RPMI8226 (cell line): ENCODE data around the gene AKNA.
"Not testable (repeated sequence)": the region's sequence is repeated elsewhere in the genome, so short reads cannot be mapped to it uniquely, and the experiment has no call there.

Experiments
- DNase-seq: peaks from one replicate; pipeline ENCODE4 v3.0.0-alpha.2; 2015

The AKNA gene

GRCh38 chr9:114335745-114336144 lies 52.0 kb downstream of the AKNA start:
- DNase-seq, result no peak

GRCh38 chr9:114334490-114334889 lies 53.3 kb downstream of the AKNA start:
- DNase-seq, result no peak

- DNase-seq, result not testable (repeated sequence)
Measured at GRCh38 chr9:114333718-114334117, 54.1 kb downstream of the AKNA start.

DNA sequence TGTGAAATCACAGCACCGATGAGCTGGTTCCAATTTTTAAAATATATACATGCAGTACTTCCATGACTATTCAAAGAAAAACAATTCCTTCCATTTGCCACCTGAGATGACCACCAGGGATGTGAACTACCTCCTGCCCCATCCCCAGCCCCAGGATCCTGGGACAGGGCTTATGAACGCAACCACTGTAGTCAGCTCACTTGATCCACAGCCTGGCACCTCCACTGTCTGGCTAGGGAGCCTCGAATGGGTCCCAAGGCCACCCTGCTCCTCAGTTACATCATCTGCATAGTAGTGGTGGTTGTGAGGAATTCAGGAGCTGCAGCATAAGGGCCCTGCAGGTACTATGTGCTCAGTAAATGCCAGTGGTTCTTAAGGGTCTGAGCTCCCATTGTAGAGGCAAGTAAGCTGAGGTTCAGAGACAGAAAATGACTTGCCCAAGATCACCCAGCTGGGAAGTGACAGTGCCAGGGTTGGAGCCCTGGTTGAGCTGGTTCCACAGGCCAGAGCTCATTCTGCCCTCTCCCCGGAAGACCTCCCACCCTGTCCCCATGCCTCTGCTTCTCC lies 55.2 kb downstream of the AKNA start:
- not testable (repeated sequence) for DNase-seq

GRCh38 chr9:114331229-114332195 lies 56.3 kb downstream of the AKNA start:
- not testable (repeated sequence) for DNase-seq

- DNase-seq, result no peak
Measured at GRCh38 chr9:114330636-114331035, 57.1 kb downstream of the AKNA start.

- DNase-seq, result not testable (repeated sequence)
Measured at GRCh38 chr9:114329625-114330022, 58.2 kb downstream of the AKNA start, which contains the start of gene ORM2. TSS of gene ORM2 (plus strand) at chr9:114329869. CDS start at chr9:114329905, 36 bp downstream.

DNA sequence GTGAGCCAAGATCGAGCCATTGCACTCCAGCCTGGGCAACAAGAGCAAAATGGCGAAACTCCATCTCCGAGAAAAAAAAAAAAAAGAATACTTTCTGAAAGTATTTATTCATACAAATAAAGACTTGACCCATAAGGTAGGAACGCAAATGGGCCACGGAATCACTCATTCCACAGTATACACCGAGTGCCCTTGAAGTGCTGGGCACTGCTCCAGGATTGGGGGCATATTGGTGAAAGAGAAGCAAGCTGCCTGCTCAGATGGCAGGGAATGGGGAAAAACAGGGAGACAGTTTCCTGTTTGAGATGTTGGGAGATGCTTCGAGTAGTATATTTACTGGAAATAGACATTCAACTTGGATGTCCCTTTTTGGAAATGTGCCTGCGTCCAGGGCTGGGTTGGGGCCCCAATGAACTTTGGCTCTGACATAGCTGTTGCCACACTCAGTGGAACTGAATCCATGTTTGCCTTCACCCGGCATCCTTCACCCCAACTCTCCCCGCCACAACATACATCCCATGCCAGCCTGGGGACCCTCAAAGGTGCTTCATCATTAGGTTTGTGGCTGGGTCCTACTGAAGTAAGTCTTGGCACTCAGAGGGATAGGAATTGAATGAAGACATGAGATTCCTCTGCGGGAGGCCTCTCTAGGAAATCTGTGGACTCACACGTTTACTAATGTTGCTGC lies 58.7 kb downstream of the AKNA start:
- not testable (repeated sequence) for DNase-seq

DNA sequence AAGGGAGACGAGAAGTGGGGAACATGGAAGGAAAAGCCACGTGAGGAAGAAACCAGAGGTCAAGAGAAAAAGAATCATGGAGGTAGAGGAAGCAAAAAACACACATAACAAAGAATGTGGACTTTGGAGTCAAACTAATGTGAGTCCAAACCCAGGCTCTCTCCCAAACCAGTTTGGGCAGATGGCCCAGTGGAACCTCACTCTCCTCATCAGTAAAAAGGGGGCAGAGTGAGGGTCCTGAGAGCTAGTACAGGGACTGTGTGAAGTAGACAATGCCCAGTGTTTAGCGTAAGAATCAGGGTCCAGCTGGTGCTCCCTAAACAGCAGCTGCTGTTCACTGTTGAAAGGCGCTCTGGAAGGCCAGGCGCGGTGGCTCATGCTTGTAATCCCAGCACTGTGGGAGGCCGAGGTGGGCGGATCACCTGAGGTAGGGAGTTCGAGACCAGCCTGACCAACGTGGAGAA lies 59.4 kb downstream of the AKNA start:
- DNase-seq, result not testable (repeated sequence)

DNA sequence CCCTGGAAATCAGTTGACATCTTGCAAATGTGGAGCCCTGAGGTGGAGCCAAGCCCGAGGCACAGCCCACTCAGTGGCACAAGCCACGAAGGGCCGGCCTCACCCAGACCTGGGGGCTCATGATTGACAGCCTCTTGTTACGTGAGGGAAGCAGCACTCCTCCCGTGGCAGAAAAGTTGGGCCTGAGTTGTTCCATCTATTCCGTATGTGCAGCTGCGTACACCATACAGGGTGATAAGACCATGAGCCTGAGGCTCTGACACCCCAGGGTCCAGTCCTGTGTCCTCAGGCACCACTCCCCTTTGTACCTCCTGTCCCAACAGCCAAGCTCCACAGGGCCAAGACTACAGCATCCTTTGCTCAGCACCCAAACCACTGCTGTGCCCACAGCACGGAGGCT lies 60.0 kb downstream of the AKNA start:
- DNase-seq, result no peak

DNA sequence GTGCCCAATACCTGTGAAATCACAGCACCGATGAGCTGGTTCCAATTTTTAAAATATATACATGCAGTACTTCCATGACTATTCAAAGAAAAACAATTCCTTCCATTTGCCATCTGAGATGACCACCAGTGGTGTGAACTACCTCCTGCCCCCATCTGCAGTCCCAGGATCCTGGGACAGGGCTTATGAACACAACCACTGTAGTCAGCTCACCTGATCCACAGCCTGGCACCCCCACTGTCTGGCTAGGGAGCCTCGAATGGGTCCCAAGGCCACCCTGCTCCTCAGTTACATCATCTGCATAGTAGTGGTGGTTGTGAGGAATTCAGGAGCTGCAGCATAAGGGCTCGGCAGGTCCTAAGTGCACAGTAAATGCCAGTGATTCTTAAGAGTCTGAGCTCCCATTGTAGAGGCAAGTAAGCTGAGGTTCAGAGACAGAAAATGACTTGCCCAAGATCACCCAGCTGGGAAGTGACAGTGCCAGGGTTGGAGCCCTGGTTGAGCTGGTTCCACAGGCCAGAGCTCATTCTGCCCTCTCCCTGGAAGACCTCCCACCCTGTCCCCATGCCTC lies 62.0 kb downstream of the AKNA start:
- not testable (repeated sequence) for DNase-seq

DNA sequence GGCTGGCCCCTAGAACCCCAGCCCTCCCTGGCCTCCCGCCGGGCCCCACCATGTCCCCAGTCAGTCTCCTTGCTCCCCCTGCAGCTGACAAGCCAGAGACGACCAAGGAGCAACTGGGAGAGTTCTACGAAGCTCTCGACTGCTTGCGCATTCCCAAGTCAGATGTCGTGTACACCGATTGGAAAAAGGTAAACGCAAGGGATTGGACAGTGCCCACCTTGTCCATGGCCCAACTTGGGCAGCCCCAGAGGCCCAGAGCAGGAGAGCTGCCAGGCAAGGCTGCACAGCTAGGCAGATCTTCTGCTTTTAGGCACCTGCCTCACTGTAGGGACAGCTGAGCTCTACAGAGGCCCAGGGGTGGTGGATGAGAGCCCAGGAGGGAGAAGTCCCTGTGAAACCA lies 62.8 kb downstream of the AKNA start:
- not testable (repeated sequence) for DNase-seq

- DNase-seq, result no peak
Measured at GRCh38 chr9:114324492-114324891, 63.3 kb downstream of the AKNA start.

DNA sequence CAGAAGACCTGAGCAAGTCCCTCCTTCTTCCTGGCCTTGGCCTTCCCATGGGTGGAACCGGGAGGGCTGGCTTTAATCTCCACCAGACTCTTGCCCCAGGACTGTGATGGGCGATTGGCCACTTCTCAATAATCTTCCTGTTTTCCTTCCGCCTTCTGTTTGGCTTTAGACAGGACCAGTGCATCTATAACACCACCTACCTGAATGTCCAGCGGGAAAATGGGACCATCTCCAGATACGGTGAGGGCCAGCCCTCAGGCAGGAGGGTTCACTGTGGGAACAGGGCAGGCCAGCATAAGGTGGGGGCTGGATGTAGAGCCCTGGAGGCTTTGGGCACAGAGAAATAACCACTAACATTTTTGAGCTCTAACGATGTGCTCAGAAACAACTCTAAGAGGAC lies 63.9 kb downstream of the AKNA start:
- DNase-seq, result not testable (repeated sequence)

DNA sequence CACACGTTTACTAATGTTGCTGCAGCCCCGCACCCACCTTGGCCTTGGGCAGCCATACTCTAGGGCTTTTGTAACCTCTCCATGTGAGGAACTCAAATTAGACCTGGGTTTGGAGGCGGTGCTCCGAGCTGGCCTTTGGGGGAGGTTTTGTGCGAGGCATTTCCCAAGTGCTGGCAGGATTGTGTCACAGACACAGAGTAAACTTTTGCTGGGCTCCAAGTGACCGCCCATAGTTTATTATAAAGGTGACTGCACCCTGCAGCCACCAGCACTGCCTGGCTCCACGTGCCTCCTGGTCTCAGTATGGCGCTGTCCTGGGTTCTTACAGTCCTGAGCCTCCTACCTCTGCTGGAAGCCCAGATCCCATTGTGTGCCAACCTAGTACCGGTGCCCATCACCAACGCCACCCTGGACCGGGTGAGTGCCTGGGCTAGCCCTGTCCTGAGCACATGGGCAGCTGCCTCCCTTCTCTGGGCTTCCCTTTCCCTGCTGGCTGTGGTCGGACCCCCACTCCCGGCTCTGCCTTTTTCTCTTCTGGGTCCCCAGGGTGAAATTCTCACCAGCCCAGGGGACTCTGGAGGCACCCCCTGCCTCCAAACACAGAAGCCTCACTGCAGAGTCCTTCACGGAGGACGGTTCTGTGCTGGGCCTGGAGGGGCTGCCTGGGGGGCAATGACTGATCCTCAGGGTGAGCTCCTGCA lies 64.8 kb downstream of the AKNA start, which contains the start of gene ORM1:
Gene ORM1, plus strand, starts transcription at position 268 of the 701 bp plus-strand sequence. Its CDS starts 36 bp downstream, at position 304.
- DNase-seq, result not testable (repeated sequence)

DNA sequence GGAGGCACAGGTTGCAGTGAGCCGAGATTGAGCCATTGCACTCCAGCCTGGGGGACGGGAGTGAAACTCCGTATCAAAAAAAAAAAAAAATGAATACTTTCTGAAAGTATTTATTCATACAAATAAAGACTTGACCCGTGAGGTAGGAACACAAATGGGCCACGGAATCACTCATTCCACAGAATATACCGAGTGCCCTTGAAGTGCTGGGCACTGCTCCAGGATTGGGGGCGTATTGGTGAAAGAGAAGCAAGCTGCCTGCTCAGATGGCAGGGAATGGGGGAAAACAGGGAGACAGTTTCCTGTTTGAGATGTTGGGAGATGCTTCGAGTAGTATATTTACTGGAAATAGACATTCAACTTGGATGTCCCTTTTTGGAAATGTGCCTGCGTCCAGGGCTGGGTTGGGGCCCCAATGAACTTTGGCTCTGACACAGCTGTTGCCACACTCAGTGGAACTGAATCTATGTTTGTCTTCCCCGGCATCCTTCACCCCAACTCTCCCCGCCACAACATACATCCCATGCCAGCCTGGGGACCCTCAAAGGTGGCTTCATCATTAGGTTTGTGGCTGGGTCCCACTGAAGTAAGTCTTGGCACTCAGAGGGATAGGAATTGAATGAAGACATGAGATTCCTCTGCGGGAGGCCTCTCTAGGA lies 65.5 kb downstream of the AKNA start:
- DNase-seq, result not testable (repeated sequence)

DNA sequence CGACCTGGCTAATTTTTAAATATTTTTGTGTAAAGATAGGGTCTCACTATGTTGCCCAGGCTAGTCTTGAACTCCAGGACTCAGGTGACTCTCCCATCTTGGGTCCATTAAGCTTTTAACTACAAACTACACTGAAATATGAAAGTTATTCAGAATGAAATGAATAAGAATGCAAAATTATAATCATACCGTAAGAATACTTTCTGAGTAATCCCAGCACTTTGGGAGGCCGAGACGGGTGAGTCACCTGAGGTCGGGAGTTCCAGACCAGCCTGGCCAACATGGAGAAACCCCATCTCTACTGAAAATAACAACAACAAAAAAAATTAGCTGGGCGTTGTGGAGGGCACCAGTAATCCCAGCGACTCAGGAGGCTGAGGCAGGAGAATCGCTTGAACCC lies 66.0 kb downstream of the AKNA start:
- no peak for DNase-seq

- not testable (repeated sequence) for DNase-seq
Measured at GRCh38 chr9:114320710-114321109, 67.1 kb downstream of the AKNA start.

GRCh38 chr9:114319147-114319546 lies 68.6 kb downstream of the AKNA start:
- DNase-seq, result no peak

- DNase-seq, result no peak
Measured at GRCh38 chr9:114318416-114318815, 69.4 kb downstream of the AKNA start.

DNA sequence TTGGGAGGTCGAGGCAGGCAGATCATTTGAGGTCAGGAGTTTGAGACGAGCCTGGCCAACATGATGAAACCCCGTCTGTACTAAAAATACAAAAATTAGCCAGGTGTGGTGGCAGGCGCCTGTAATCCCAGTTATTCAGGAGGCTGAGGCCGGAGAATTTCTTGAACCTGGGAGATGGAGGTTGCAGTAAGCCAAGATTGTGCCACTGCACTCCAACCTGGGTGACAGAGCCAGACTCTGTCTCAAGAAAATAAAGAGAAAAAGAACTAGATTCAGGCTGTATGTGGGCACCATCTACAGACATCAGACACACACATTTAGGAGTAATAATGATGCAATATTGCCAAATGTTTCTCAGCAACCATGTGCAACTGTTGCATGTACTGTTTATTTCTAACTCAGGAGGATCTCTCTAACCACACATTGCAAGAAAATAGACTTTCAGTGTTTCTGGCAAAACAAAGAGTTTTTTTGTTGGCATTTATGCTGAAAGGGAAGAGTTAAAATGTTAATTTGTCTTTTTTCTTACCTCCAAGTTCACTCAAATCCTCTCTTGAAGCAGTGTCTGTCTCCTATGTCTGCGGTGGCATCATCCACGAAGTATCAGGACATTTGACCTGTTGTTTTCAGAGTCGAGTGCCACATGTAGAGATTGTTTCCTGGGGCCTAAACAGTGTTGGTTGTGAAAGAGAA lies 70.0 kb downstream of the AKNA start:
- no peak for DNase-seq
